Measurements from ENCODE around the gene ZNF383.
"Not testable (repeated sequence)": the region's sequence is repeated elsewhere in the genome, so short reads cannot be mapped to it uniquely, and the experiment has no call there.

Gene ZNF383

GRCh38 chr19:37292998-37293939, 75.3 kb downstream of the ZNF383 start:
- not testable (repeated sequence) for DNase-seq (ENCODE audit: low read depth)

- not testable (repeated sequence) for DNase-seq (ENCODE audit: low read depth)
Measured at GRCh38 chr19:37294246-37294645, 76.2 kb downstream of the ZNF383 start.
